GM13977 (cell line): ENCODE results near the gene ZNF48.

Experiments used
- DNase-seq: peaks from one replicate; pipeline ENCODE4 v3.0.0; 2012; ENCODE audit warnings: low spot score
- in situ Hi-C: fragments of 300-500 bp; cut with MboI; formaldehyde crosslinking; loops from one replicate; pipeline ENCODE4 v1.12.0; 2022; ENCODE audit warnings: low sequenced_read_pairs, low pct_unique_long_range_greater_than_20kb, mixed read lengths, inconsistent platforms; ENCODE audit not compliant: unreplicated experiment
- TF ChIP-seq, protein P1 (sequence below): IDR thresholded peaks from 2 replicates; pipeline ENCODE4 v1.5.1; 2012; ENCODE audit warnings: mild to moderate bottlenecking, control low read depth; ENCODE audit not compliant: insufficient read depth; ENCODE audit errors: extremely low read depth, missing control alignments

The ZNF48 gene

DNA sequence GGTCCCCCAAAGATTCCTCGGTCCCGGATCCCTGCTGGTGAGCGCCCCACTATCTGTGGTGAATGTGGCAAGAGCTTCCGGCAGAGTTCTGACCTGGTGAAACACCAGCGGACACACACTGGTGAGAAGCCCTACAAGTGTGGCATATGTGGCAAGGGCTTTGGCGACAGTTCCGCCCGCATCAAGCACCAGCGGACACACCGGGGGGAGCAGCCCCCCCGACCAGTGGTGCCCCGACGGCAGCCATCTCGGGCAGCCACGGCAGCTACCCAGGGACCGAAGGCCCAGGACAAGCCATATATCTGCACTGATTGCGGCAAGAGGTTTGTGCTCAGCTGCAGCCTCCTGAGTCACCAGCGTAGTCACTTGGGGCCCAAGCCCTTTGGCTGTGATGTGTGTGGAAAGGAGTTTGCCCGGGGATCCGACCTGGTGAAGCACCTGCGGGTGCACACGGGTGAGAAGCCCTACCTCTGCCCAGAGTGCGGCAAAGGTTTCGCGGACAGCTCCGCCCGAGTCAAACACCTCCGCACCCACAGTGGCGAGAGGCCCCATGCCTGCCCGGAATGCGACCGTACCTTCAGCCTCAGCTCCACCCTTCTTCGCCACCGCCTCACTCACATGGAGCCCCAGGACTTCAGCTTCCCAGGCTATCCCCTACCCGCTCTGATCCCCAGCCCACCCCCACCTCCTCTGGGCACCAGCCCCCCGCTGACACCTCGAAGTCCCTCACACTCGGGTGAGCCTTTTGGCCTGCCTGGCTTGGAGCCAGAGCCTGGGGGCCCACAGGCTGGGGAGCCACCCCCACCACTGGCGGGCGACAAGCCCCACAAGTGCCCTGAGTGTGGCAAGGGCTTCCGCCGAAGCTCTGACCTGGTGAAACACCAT, 2.8 kb downstream of the ZNF48 start:
- no peak for DNase-seq
- in situ Hi-C loops, result no loop called here
- TF ChIP-seq, protein P1, sequence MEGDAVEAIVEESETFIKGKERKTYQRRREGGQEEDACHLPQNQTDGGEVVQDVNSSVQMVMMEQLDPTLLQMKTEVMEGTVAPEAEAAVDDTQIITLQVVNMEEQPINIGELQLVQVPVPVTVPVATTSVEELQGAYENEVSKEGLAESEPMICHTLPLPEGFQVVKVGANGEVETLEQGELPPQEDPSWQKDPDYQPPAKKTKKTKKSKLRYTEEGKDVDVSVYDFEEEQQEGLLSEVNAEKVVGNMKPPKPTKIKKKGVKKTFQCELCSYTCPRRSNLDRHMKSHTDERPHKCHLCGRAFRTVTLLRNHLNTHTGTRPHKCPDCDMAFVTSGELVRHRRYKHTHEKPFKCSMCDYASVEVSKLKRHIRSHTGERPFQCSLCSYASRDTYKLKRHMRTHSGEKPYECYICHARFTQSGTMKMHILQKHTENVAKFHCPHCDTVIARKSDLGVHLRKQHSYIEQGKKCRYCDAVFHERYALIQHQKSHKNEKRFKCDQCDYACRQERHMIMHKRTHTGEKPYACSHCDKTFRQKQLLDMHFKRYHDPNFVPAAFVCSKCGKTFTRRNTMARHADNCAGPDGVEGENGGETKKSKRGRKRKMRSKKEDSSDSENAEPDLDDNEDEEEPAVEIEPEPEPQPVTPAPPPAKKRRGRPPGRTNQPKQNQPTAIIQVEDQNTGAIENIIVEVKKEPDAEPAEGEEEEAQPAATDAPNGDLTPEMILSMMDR, result no peak

DNA sequence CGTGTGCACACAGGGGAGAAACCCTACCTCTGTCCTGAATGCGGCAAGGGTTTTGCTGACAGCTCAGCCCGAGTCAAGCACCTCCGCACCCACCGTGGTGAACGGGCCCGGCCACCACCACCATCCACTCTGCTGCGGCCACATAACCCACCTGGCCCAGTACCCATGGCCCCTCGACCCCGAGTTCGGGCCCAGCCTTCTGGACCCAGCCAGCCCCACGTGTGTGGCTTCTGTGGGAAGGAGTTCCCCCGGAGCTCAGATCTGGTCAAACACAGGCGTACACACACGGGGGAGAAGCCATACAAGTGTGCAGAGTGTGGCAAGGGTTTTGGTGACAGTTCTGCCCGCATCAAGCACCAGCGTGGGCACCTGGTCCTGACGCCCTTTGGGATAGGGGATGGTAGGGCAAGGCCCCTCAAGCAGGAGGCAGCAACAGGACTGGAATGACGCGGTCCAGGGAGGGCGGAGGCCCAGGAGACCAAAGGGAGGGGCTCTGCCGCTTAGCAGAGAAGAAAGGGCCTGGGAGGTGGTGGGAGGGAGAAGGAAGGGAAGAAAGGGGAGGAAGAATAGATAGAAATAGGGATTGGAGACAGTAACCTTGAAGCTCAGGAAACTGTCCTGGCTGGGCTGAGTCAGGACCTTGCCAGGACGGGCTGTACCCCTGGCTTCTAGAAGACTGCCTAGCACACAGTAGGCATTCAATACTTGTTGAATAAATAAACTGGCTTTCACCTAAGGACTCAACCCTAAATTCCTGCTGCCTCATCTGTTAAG, 3.6 kb downstream of the ZNF48 start:
- in situ Hi-C loops, result no loop called here

DNA sequence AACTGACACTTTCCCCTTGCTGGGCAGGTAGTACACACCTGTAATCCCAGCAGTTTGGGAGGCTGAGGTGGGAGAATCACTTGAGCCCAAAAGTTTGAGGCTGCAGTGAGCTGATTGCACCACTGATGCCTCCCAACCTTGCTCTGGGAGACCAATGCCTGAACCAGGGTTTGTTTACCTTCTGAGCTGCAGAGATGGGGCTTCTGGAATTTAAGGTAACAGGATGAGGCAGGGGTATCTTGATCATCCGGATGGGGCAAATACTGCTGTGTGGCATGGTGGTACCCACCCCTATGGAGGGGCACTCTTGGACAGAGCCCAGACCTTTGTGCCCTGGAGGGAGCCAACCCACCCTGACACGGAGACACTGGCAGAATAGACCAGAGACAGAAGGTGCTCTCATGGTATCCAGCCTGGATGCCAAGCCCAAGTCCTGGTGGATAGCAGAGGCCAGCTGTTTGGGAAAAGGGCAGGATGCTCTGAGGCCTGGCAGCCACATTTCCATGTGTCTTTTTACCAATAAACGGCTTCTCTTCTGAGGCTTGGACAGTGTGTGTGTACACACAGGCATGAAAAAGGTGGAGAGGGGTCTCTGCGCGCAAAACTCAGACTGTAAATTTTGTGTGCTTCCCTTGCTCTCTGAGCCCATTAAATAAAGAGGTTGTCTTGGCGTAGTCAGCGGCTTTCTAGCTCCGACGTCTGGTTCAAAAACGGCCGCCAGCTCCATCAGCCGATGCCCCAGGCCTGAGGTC, 4.4 kb downstream of the ZNF48 start:
- in situ Hi-C loops, result loop anchor here (25.0 kb wide), 1 partner anchor 287 kb away; the partner anchor contains the start of genes GDPD3 and MAPK3
- DNase-seq, result no peak
- TF ChIP-seq, protein P1, result no peak

More for the DNA sequence above, 3.6 kb downstream of the ZNF48 start:
- TF ChIP-seq, protein P1, result no peak
- no peak for DNase-seq

DNA sequence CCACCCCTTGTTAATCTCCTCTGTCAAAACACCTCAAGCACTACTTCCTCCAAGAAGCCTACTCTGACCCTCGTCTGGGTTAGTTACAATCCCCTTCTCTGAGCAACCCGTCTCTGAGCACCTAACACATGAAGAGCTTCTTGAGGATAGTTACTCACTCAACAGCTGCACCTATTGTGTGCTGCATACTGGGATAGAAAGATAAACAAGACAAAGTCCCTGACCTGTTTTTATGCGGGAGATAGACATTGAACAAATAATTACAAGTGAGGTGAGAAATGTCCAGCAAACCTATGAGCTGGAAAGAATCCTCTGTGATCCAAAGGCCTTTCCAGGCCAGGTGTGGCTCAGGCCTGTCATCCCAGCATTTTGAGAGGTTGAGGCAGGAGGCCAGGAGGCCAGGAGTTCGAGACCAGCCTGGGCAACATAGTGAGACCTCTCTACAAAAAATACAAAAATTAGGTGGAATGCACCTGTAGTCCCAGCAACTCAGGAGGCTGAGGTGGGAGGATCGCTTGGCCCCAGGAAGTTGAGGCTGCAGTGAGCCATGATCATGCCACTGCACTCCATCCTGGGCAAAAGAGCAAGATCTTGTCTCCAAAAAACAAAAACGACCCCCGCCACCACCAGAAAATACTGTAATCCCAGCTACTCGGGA, 6.7 kb downstream of the ZNF48 start:
- DNase-seq, result no peak
- TF ChIP-seq, protein P1, result no peak
- in situ Hi-C loops, result loop anchor here (25.0 kb wide), 1 partner anchor 290 kb away; the partner anchor contains the start of genes GDPD3 and MAPK3

DNA sequence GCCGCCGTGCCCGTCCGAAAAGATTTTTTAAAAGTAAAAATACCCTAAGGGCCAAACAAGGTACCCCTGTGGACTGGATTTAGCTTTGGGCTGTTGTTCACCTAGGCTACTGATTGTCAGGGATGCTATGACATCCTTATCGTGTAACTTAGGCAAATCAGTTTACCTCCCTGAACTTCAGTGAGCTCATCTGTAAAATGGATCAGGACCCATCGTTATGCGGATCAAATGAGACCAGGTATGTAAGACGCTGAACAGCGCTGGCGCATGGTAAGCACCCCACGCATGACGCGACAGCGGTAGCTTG, 11.5 kb downstream of the ZNF48 start:
- in situ Hi-C loops, result loop anchor here (25.0 kb wide), 1 partner anchor 294 kb away; the partner anchor contains the start of genes GDPD3 and MAPK3
- TF ChIP-seq, protein P1, result no peak
- DNase-seq, result no peak
